Cerebellar cortex (tissue), 1 donor: ENCODE measurements around the gene DNAJC17.

Source experiments
- DNase-seq: peaks from one replicate; pipeline ENCODE4 v3.0.0-alpha.2; 2015; ENCODE audit warnings: low spot score

DNAJC17 gene

GRCh38 chr15:40789999-40790398 is 17.3 kb downstream of the DNAJC17 start:
- DNase-seq = no peak

DNA sequence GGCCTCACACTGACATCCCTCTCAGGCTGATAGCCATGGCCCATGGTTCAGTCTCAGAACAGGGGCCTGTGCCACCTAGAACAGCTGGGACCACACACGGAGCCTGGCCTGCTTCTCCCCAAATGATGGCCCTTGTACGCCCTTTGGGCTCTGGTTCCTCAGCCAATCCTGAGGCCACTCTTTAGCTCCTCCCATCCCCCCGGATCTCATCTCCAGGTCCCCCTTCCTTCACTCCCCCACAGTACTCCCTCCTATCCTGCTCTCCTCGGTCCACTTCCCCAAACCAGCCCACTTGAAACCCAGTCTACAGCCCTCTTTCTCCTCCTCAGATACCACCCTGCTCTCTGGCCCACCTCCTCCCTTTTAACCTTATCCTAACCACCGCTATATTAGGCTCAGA is 18.2 kb downstream of the DNAJC17 start:
- no peak for DNase-seq

- DNase-seq = peak; percentile 26
These were observed 19.3 kb downstream of the DNAJC17 start for GRCh38 chr15:40787991-40788390.

- DNase-seq = peak; percentile 31
These were observed 19.9 kb downstream of the DNAJC17 start for GRCh38 chr15:40787344-40787841.

DNA sequence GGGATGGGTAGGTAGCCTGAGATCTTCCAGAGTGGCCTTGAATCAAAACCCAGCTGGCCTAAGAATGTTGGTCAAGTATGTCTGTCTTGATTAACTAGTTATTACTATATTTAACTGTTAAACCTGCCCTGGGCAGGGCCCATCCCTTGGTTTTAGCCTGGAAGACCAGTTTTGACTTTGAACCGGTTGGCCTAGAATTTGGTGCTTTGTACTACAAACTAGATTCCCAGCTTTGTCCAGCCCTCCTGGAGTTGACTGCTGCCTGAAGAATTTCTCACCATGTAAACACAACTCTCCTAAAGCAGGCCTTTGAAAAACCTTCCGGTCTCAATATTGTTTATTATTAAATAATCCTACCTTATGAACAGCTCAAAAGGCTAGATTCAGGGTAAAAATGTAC is 21.5 kb downstream of the DNAJC17 start:
- DNase-seq = no peak

DNA sequence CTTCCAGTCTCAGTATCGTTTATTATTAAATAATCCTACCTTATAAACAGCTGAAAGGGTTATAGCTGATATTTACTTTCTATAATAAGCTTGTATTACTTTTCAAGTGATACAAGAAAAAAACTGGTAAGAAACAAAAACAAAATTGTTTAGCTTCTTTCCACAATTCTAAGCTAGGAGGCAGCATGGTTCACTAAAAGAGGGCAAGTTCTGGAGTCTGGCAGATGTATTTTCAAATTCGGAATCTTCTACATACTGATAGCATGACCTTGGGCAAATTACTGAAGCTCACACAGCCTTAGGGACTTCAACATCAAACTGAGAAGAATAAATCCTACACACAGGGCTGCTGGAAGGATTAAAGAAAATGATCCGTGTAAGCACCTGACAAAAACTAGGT is 22.1 kb downstream of the DNAJC17 start:
- DNase-seq = no peak

- DNase-seq = peak; percentile 69
These were observed 24.6 kb downstream of the DNAJC17 start for GRCh38 chr15:40782609-40783227.

- no peak for DNase-seq
These were observed 30.6 kb downstream of the DNAJC17 start for GRCh38 chr15:40776537-40777141.

DNA sequence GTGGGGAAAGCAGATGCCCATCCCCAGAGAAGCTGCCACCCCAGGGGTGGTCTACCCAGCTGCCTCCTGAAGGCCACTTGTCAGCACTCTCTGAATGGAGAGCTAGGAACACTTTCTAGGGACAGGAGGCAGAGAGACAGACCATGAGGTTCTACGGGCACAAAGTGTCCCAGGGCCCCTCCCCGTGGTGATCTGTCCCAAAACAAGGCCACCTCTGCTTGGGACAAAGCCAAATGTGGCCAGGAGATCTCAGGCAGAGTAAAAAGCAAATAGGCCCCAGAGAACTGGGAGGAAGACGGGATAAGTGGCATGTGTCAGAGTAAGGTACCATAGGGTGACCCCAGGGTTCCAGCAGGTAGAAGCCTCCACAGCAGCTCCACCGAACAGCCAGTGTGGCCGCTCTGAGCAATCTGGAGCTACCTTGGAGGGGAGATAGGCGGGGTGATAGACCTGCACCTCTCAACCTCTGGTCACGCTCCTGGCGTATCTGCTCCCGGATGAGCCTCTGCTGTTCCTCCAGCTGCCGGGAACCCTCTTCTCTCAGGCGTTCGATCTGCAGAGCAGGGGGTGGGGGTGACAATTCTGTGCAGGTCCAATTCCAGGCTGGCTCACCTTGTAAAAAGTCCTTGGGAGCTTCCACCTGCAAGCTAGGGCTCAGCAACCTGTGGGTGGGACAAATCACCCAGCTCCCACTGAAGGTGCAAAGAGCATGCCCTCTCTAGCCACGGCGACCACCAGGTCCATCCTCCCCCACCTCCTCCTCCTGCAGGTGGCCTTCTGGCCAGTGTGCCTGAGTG is 31.3 kb downstream of the DNAJC17 start:
- no peak for DNase-seq

DNA sequence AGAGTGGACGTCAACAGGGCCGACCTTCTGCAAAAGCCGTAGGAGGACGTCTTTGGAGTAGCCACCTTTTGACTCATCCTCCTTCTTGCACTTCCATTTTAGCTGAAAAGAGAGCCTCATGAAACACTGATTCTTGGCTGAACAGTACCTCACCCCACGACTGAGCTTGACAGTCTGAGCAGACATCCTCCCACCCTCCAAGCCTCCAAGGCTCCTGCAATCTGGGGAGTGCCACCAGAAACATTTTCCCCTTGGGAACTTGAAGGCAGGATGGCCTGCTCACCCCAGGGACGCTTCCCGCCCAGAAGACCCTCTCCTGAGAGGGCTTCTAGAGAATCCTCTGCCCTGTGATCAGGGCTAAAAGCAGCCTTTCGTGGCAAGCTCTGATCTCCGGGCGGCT is 32.3 kb downstream of the DNAJC17 start:
- DNase-seq = no peak

DNA sequence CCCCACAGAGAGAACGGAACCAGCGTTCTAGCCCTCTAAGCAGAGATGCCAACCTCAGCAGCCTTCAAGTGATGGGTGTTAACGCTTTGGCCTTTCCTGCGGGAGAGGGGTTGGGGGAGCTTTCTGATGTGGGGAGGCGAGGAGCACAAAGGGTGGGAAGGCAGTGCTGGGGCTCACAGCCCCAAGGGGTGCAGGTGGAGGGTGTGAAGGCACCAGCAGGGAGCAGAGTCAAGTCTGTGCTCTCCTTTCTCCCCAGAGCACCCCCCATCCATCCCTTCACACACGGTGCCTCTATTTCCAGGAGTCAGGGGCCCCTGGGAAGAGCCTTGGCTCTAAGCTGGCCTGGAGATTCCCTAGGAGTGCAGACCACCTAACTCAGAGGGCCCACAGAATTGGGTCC is 33.4 kb downstream of the DNAJC17 start:
- no peak for DNase-seq

GRCh38 chr15:40773496-40773895 is 33.8 kb downstream of the DNAJC17 start:
- DNase-seq = no peak

- no peak for DNase-seq
These were observed 35.3 kb downstream of the DNAJC17 start for GRCh38 chr15:40772014-40772413.

GRCh38 chr15:40771242-40771641 is 36.0 kb downstream of the DNAJC17 start:
- DNase-seq = no peak

DNA sequence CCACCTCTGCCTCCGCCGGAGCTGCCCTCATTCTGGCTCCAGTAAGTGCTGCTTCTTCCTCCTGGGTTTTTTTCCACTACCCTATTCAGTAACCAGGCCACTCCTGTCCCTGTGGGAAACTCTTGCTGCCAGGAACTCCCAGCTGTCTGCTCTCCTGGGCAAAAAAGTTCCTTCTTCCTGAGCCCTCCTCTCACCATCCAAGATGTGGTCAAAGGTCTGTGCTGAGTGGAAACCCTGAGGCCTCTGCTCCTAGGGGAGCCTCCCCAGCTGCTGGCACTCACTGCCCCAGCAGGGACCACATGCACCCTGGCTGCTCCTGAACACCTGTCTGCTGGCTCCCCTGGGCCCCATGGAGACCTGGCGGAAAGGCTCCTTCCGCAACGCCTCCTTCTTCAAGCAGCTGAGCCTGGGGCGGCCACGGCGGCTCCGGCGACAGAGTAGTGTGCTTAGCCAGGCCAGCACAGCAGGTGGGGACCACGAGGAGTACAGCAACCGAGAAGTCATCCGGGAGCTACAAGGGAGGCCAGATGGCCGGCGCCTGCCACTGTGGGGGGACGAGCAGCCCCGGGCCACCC is 37.0 kb downstream of the DNAJC17 start:
- DNase-seq = no peak

DNA sequence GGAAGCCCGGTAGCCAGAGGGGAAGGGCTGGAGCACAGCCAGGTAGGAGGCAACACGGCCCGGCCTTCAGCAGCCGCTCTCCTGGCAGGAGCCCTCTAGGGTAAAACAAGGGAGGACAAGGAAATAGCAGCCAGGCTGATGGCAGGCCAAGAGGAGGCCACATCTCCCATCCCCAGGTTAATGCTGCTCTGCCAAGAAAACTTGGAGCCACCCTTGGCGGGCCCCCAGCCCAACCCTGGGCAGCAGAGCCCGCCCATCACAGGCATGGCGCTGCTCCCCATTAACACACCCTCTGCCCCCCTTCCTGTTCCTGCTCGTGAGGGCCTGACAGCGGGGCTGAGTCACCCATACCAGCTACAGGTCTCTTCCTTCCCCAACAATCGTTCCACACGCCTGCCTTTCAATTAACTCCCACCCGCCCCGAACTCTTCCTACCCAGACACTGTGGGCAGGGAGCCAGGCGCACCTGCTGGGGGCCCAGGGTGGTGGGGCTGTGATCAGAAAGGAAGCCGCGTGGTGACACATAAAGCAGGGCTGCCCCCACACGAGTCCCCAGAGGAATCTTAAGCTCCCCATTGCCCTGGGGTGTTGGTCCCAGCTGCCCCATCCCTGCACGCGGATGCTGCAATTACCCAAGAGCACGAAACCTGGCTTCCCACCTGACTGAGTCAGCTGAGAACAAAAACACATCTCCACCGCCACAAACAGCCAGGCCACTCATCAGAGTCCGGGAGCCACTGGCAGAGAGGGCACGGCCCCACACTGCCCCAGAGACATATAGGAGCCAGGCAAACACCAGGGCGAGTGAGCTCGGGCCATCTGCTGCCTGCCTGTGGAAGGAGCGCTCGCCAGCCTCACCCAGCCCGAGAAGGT is 37.8 kb downstream of the DNAJC17 start, which contains the start of gene C15orf62:
TSS of gene C15orf62 (plus strand) at position 707 of the 873 bp plus-strand sequence. CDS start 516 bp downstream, outside the sequence.
- peak; percentile 74 for DNase-seq

- no peak for DNase-seq
These were observed 38.6 kb downstream of the DNAJC17 start for GRCh38 chr15:40768521-40769273.

GRCh38 chr15:40767838-40768500 is 39.3 kb downstream of the DNAJC17 start:
- peak; percentile 87 for DNase-seq

DNA sequence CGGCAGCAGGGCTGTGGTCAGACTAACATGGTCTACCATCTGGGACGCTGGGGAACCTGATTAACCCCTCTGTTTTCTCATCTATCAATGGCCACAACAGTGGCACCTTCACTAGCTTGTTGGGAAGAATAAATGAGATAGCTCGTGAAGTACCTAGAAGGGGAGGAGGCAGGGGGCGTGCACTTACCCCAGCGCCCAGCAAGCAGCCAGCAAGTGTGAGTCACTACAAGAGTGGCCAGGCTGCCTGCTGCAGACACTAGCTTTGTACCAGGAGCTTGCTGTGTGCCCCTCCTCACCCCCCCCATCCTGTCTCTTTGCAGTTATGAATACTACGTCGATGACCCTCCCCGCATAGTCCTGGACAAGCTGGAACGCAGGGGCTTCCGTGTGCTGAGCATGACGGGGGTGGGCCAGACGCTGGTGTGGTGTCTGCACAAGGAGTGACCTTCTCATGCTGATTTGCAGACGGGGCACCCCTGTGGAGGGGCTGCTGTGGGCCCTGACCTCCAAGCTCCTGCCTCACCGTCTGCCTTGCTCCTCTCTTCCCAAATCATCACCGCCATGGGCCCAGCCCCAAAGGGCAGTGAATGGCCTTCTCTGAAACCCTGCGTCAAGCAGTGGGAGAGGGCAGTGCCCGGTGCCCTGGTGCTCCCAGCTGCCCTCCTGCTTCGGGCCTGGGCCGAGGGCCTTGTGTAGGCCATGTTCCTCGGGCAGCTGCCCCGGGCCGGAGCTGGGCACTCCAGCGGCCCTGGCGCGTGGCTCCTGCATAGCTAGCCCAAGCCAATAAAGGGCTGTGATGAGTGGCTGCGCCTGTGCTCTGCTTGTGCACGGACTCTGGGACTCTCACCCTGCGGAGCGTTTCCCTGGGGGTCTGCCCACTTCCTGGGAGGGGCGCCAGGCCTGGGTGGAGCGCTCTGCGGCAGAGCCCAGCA is 40.1 kb downstream of the DNAJC17 start:
- no peak for DNase-seq
